Measurements from ENCODE around the gene MED13L.

MED13L gene

GRCh38 chr12:116226026-116226425 is 51.5 kb downstream of the MED13L start:
- no peak overlapping the region for H3K27ac ChIP-seq (ENCODE audit: low read length)
- H3K36me3 ChIP-seq (ENCODE audit: insufficient read depth, low read length) = peaks cover 33% of the 10 kb centered on the region
- no peak overlapping the region for H2AFZ ChIP-seq (ENCODE audit: low read depth, low read length)
- H3K4me2 ChIP-seq (ENCODE audit: insufficient read depth, low read length) = no peak overlapping the region
- ATAC-seq (ENCODE audit: insufficient read depth, low read depth) (no peak), DNase-seq (no peak)
- peaks cover 100% of the 10 kb centered on the region for H3K79me2 ChIP-seq (ENCODE audit: insufficient read depth, low read length)
- H3K4me1 ChIP-seq (ENCODE audit: insufficient read depth, low read length) = no peaks in the 10 kb centered on the region
- H4K20me1 ChIP-seq (ENCODE audit: insufficient read depth, low read length) = peaks cover 38% of the 10 kb centered on the region; the same call in 1 of the 2 replicates
- no peak for TF ChIP-seq EZH2 (IDR thresholded peaks at IDR 0.05; ENCODE audit: borderline replicate concordance, low read depth, low read length, severe bottlenecking)
- TF ChIP-seq CTCF (IDR thresholded peaks at IDR 0.05; ENCODE audit: borderline replicate concordance, extremely low read depth, low read length, poor library complexity, severe bottlenecking) = no peak
- H3K9me3 ChIP-seq (ENCODE audit: insufficient read depth, low read length, severe bottlenecking) = no peaks in the 10 kb centered on the region
- H3K4me3 ChIP-seq (ENCODE audit: low read depth in 1 of 2, low read length in 2 of 2) = no peak overlapping the region
- no peak overlapping the region for H3K9ac ChIP-seq (ENCODE audit: low read depth, low read length)
- H3K27me3 ChIP-seq (ENCODE audit: insufficient read depth, low read length, poor library complexity) = no peaks in the 10 kb centered on the region

GRCh38 chr12:116222358-116222757 is 55.1 kb downstream of the MED13L start:
- TF ChIP-seq EZH2 (IDR thresholded peaks at IDR 0.05; ENCODE audit: borderline replicate concordance, low read depth, low read length, severe bottlenecking) (no peak), CTCF (IDR thresholded peaks at IDR 0.05; ENCODE audit: borderline replicate concordance, extremely low read depth, low read length, poor library complexity, severe bottlenecking) (no peak)

GRCh38 chr12:116220756-116221155 is 56.7 kb downstream of the MED13L start:
- no peak overlapping the region for H3K4me3 ChIP-seq (ENCODE audit: low read depth in 1 of 2, low read length in 2 of 2)
- TF ChIP-seq CTCF (IDR thresholded peaks at IDR 0.05; ENCODE audit: borderline replicate concordance, extremely low read depth, low read length, poor library complexity, severe bottlenecking) (no peak), EZH2 (IDR thresholded peaks at IDR 0.05; ENCODE audit: borderline replicate concordance, low read depth, low read length, severe bottlenecking) (no peak)
- H3K79me2 ChIP-seq (ENCODE audit: insufficient read depth, low read length) = peaks cover 99% of the 10 kb centered on the region
- H3K27ac ChIP-seq (ENCODE audit: low read length) = no peak overlapping the region
- H4K20me1 ChIP-seq (ENCODE audit: insufficient read depth, low read length) = peaks cover 40% of the 10 kb centered on the region
- H3K4me1 ChIP-seq (ENCODE audit: insufficient read depth, low read length) = no peaks in the 10 kb centered on the region
- H3K9ac ChIP-seq (ENCODE audit: low read depth, low read length) = no peak overlapping the region
- peaks cover 20% of the 10 kb centered on the region for H3K36me3 ChIP-seq (ENCODE audit: insufficient read depth, low read length)
- no peak overlapping the region for H3K4me2 ChIP-seq (ENCODE audit: insufficient read depth, low read length)
- no peaks in the 10 kb centered on the region for H3K9me3 ChIP-seq (ENCODE audit: insufficient read depth, low read length, severe bottlenecking)
- DNase-seq = no peak
- ATAC-seq (ENCODE audit: insufficient read depth, low read depth) = no peak
- H3K27me3 ChIP-seq (ENCODE audit: insufficient read depth, low read length, poor library complexity) = no peaks in the 10 kb centered on the region
- H2AFZ ChIP-seq (ENCODE audit: low read depth, low read length) = no peak overlapping the region

More at GRCh38 chr12:116222358-116222757, 55.1 kb downstream of the MED13L start:
- ATAC-seq (ENCODE audit: insufficient read depth, low read depth) = no peak
- DNase-seq = no peak
- no peaks in the 10 kb centered on the region for H3K4me1 ChIP-seq (ENCODE audit: insufficient read depth, low read length)
- H3K9me3 ChIP-seq (ENCODE audit: insufficient read depth, low read length, severe bottlenecking) = no peaks in the 10 kb centered on the region
- H4K20me1 ChIP-seq (ENCODE audit: insufficient read depth, low read length) = peaks cover 32% of the 10 kb centered on the region
- H3K4me3 ChIP-seq (ENCODE audit: low read depth in 1 of 2, low read length in 2 of 2) = no peak overlapping the region
- H3K36me3 ChIP-seq (ENCODE audit: insufficient read depth, low read length) = peaks cover 22% of the 10 kb centered on the region
- no peak overlapping the region for H3K9ac ChIP-seq (ENCODE audit: low read depth, low read length)
- H2AFZ ChIP-seq (ENCODE audit: low read depth, low read length) = no peak overlapping the region
- H3K4me2 ChIP-seq (ENCODE audit: insufficient read depth, low read length) = no peak overlapping the region
- no peak overlapping the region for H3K27ac ChIP-seq (ENCODE audit: low read length)
- H3K27me3 ChIP-seq (ENCODE audit: insufficient read depth, low read length, poor library complexity) = no peaks in the 10 kb centered on the region
- H3K79me2 ChIP-seq (ENCODE audit: insufficient read depth, low read length) = peaks cover 99% of the 10 kb centered on the region

All from DND-41 (cell line).